Astrocyte of the cerebellum (primary cell): ENCODE data around the gene UBE2I.

ENCODE experiments used
- DNase-seq: peaks from one replicate; pipeline ENCODE4 v3.0.0-alpha.2; 2011; ENCODE audit warnings: low read depth
- H3K4me3 ChIP-seq: 2 replicates; pipeline ENCODE4 v1.5.1; 2011; ENCODE audit warnings: mild to moderate bottlenecking, low read depth, low read length, moderate library complexity
- in situ Hi-C: cut with HindIII; loops from 2 replicates; pipeline ENCODE4 v1.10.0; 2017; ENCODE audit warnings: low sequenced_read_pairs
- TF ChIP-seq, protein P1 (sequence below): IDR thresholded peaks from 2 replicates; pipeline ENCODE4 v1.5.1; 2012; ENCODE audit warnings: low read length, low read depth, moderate library complexity, mild to moderate bottlenecking; ENCODE audit errors: missing control alignments

UBE2I gene

DNA sequence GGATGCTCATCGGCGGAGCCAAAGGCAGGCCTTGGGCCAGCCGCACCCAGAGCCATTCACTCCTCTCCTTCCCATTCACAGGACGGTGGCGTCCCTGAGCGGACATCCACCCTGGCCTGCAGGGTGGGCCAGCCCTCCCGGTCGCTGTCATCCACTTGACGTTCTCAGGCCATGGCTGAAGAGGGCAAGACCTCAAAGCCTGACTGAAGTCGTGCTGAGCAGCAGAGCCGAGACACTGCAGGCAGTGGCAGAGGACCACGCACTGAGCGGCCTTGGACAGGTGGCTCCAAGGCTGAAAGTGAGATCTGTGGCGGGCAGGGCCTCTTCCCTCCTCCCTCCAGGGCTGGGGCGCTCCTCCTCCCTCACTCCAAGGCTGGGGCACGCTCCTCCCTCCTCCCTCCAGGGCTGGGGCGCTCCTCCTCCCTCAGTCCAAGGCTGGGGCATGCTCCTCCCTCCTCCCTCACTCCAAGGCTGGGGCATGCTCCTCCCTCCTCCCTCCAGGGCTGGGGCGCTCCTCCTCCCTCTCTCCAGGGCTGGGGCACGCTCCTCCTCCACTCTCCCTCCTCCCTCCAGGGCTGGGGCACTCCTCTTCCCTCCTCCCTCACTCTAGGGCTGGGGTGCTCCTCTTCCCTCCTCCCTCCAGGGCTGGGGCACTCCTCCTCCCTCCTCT, 66.4 kb downstream of the UBE2I start:
- no peak for DNase-seq
- TF ChIP-seq, protein P1, sequence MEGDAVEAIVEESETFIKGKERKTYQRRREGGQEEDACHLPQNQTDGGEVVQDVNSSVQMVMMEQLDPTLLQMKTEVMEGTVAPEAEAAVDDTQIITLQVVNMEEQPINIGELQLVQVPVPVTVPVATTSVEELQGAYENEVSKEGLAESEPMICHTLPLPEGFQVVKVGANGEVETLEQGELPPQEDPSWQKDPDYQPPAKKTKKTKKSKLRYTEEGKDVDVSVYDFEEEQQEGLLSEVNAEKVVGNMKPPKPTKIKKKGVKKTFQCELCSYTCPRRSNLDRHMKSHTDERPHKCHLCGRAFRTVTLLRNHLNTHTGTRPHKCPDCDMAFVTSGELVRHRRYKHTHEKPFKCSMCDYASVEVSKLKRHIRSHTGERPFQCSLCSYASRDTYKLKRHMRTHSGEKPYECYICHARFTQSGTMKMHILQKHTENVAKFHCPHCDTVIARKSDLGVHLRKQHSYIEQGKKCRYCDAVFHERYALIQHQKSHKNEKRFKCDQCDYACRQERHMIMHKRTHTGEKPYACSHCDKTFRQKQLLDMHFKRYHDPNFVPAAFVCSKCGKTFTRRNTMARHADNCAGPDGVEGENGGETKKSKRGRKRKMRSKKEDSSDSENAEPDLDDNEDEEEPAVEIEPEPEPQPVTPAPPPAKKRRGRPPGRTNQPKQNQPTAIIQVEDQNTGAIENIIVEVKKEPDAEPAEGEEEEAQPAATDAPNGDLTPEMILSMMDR: no peak
- no peak overlapping the region for H3K4me3 ChIP-seq
- in situ Hi-C loops: loop anchor here (25.0 kb wide), 2 partner anchors 89 to 111 kb away; partner anchors contain the start of genes CLCN7, PTX4 and TELO2
